ENCODE results near the gene ACER1. TPM values are rescaled to one million over a fixed set of nuclear protein-coding genes. Genes with fewer than 3 reads are reported as not detected.
A peak's percentile ranks its signal among the peaks of the same experiment; 100 is the strongest.

The ACER1 gene
- total RNA-seq (2014; rRNA removed; shearing (Covaris generic)) (not detected in 2 replicates), polyA plus RNA-seq (2016; fragmentation: Nextera tagmentation; extraction: Ambion mirVana) (not detected in 2 replicates)
- long read RNA-seq: 0 reads

DNA sequence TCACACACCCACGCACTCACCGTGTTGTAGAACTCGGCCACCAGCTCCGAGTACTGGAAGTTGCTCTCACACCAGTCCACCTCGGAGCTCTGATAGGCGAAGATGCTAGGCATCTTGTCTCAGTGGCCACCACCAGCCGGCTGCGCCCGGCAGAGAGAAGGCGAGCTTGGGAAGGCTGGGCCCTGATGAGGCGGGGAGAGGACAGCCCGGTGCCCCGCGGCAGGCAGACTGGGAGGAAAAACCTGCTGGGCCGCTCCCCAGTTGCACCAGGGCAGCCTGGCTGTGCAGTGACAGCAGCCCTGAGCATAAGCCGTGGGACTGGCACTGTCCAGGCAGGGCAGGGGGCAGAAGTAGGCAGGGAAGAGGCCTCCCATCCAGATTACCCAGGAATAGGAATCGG is at the start of gene ACER1:
ACER1 (minus strand) TSS at position 174 of the 400 bp plus-strand sequence; CDS start at position 113, 61 bp downstream.
- no peak for TF ChIP-seq EZH2phosphoT487 (IDR thresholded peaks at IDR 0.05; ENCODE audit: unreplicated experiment)
- TF ChIP-seq STAT1 (IDR thresholded peaks at IDR 0.05; ENCODE audit: unreplicated experiment): no peak
- TF ChIP-seq REST (IDR thresholded peaks at IDR 0.05; ENCODE audit: unreplicated experiment): no peak
- TF ChIP-seq EZH2 (IDR thresholded peaks at IDR 0.05; ENCODE audit: low read depth, unreplicated experiment): no peak
- TF ChIP-seq, protein P1, sequence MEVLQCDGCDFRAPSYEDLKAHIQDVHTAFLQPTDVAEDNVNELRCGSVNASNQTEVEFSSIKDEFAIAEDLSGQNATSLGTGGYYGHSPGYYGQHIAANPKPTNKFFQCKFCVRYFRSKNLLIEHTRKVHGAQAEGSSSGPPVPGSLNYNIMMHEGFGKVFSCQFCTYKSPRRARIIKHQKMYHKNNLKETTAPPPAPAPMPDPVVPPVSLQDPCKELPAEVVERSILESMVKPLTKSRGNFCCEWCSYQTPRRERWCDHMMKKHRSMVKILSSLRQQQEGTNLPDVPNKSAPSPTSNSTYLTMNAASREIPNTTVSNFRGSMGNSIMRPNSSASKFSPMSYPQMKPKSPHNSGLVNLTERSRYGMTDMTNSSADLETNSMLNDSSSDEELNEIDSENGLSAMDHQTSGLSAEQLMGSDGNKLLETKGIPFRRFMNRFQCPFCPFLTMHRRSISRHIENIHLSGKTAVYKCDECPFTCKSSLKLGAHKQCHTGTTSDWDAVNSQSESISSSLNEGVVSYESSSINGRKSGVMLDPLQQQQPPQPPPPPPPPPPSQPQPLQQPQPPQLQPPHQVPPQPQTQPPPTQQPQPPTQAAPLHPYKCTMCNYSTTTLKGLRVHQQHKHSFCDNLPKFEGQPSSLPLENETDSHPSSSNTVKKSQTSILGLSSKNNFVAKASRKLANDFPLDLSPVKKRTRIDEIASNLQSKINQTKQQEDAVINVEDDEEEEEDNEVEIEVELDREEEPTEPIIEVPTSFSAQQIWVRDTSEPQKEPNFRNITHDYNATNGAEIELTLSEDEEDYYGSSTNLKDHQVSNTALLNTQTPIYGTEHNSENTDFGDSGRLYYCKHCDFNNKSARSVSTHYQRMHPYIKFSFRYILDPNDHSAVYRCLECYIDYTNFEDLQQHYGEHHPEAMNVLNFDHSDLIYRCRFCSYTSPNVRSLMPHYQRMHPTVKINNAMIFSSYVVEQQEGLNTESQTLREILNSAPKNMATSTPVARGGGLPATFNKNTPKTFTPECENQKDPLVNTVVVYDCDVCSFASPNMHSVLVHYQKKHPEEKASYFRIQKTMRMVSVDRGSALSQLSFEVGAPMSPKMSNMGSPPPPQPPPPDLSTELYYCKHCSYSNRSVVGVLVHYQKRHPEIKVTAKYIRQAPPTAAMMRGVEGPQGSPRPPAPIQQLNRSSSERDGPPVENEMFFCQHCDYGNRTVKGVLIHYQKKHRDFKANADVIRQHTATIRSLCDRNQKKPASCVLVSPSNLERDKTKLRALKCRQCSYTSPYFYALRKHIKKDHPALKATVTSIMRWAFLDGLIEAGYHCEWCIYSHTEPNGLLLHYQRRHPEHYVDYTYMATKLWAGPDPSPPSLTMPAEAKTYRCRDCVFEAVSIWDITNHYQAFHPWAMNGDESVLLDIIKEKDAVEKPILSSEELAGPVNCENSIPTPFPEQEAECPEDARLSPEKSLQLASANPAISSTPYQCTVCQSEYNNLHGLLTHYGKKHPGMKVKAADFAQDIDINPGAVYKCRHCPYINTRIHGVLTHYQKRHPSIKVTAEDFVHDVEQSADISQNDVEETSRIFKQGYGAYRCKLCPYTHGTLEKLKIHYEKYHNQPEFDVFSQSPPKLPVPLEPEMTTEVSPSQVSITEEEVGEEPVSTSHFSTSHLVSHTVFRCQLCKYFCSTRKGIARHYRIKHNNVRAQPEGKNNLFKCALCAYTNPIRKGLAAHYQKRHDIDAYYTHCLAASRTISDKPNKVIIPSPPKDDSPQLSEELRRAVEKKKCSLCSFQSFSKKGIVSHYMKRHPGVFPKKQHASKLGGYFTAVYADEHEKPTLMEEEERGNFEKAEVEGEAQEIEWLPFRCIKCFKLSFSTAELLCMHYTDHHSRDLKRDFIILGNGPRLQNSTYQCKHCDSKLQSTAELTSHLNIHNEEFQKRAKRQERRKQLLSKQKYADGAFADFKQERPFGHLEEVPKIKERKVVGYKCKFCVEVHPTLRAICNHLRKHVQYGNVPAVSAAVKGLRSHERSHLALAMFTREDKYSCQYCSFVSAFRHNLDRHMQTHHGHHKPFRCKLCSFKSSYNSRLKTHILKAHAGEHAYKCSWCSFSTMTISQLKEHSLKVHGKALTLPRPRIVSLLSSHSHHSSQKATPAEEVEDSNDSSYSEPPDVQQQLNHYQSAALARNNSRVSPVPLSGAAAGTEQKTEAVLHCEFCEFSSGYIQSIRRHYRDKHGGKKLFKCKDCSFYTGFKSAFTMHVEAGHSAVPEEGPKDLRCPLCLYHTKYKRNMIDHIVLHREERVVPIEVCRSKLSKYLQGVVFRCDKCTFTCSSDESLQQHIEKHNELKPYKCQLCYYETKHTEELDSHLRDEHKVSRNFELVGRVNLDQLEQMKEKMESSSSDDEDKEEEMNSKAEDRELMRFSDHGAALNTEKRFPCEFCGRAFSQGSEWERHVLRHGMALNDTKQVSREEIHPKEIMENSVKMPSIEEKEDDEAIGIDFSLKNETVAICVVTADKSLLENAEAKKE (CRISPR knock-in tag; IDR thresholded peaks at IDR 0.05): no peak
- TF ChIP-seq ETS1 (IDR thresholded peaks at IDR 0.05): no peak
- TF ChIP-seq CTCF (conservative IDR thresholded peaks at IDR 0.05; ENCODE audit: low read depth in 2 of 2): no peak
- TF ChIP-seq JUNB (IDR thresholded peaks at IDR 0.05; ENCODE audit: unreplicated experiment): no peak
- TF ChIP-seq ZNF114 (CRISPR knock-in tag; IDR thresholded peaks at IDR 0.05): no peak
- no peak for TF ChIP-seq ZNF331 (CRISPR knock-in tag; IDR thresholded peaks at IDR 0.05; ENCODE audit: low read depth)
- no peak for TF ChIP-seq NANOG (IDR thresholded peaks at IDR 0.05; ENCODE audit: borderline replicate concordance)
- no peak for TF ChIP-seq POLR2AphosphoS5 (IDR thresholded peaks at IDR 0.05; ENCODE audit: low read depth)
- TF ChIP-seq CREB1 (CRISPR knock-in tag; IDR thresholded peaks at IDR 0.05; ENCODE audit: low read depth): no peak
- Mint-ChIP-seq H3K27ac (no peak within 1 kb of the TSS), H3K27me3 (ENCODE audit: insufficient read depth, low read depth, poor library complexity) (peaks cover 2% of the 10 kb centered on the region), H3K36me3 (ENCODE audit: low read depth) (no peaks in the 10 kb centered on the region), H3K9me3 (peaks cover 63% of the 10 kb centered on the region), H3K4me1 (no peaks in the 10 kb centered on the region), H3K4me3 (no peak within 1 kb of the TSS)
- no peaks in the 10 kb centered on the region for H3F3A ChIP-seq (replicated peaks; ENCODE audit: low read depth)
- H3K9me2 ChIP-seq (ENCODE audit: insufficient read depth): no peaks in the 10 kb centered on the region
- H4K20me1 ChIP-seq (replicated peaks; ENCODE audit: insufficient read depth): no peaks in the 10 kb centered on the region
- H3K4me3 ChIP-seq: no peak within 1 kb of the TSS
- H3K36me3 ChIP-seq (ENCODE audit: insufficient read depth): no peaks in the 10 kb centered on the region
- H3K79me2 ChIP-seq (replicated peaks; ENCODE audit: insufficient read depth): no peaks in the 10 kb centered on the region
- no peak within 1 kb of the TSS for H3K27ac ChIP-seq (ENCODE audit: low read depth)
- H3K4me1 ChIP-seq (ENCODE audit: insufficient read depth): no peaks in the 10 kb centered on the region
- no peak within 1 kb of the TSS for H2AFZ ChIP-seq
- H3K27me3 ChIP-seq (ENCODE audit: insufficient read depth): no peaks in the 10 kb centered on the region
- DNase-seq (ENCODE audit: low spot score) (peak; percentile 20), ATAC-seq (no peak)
- no peak within 1 kb of the TSS for H3K4me2 ChIP-seq
